H1 (cell line): ENCODE data around the gene SESN2. TPM values are rescaled to one million over a fixed set of nuclear protein-coding genes. Genes with fewer than 3 reads are reported as not detected.

ENCODE experiments used
- CTCF ChIA-PET: fragments of 300-600 bp; sonication (Branson Sonifier 250); formaldehyde crosslinking; loops from one replicate; lab custom pipeline; 2021; ENCODE audit not compliant: partially characterized antibody; lab: Charles Lee
- POLR2A ChIA-PET: fragments of 300-600 bp; sonication (Branson Sonifier 250); formaldehyde crosslinking; loops from one replicate; lab custom pipeline; 2021; ENCODE audit warnings: inconsistent platforms; ENCODE audit not compliant: partially characterized antibody; lab: Charles Lee
- DNase-seq, 2 experiments: peaks; one replicate each; pipeline versions ENCODE4 v3.0.0 to v3.0.0-alpha.2; 2010 to 2022; ENCODE audit warnings: low spot score in 2 of 2, low read depth in 1 of 2, mixed read lengths in 1 of 2
- FAIRE-seq: peaks from 2 replicates; lab custom pipeline; 2011; peaks lifted over from hg19 to GRCh38; lab: Jason Lieb, UNC
- H2AFZ ChIP-seq: 2 replicates; pipeline ENCODE4 v1.8.1; 2012; ENCODE audit warnings: low read length, inconsistent platforms
- H2AK5ac ChIP-seq: 2 replicates; pipeline ENCODE4 v1.6.1; 2013; ENCODE audit warnings: low read depth, low read length
- H2BK120ac ChIP-seq: replicated peaks from 2 replicates; pipeline ENCODE3; 2013; ENCODE audit warnings: low read depth, low read length, inconsistent platforms
- H2BK12ac ChIP-seq: 2 replicates; pipeline ENCODE4 v1.6.1; 2013; ENCODE audit warnings: low read depth, low read length
- H2BK15ac ChIP-seq: 2 replicates; pipeline ENCODE4 v1.6.1; 2013; ENCODE audit warnings: low read length
- H2BK20ac ChIP-seq: 2 replicates; pipeline ENCODE4 v1.6.1; 2013; ENCODE audit warnings: low read length
- H2BK5ac ChIP-seq: 2 replicates; pipeline ENCODE4 v1.6.1; 2013; ENCODE audit warnings: low read depth, low read length
- H3K14ac ChIP-seq: 2 replicates; pipeline ENCODE4 v1.6.1; 2013; ENCODE audit warnings: inconsistent platforms; ENCODE audit not compliant: insufficient read length
- H3K18ac ChIP-seq: 2 replicates; pipeline ENCODE4 v1.6.1; 2013; ENCODE audit warnings: low read length; ENCODE audit errors: extremely low read depth
- H3K23ac ChIP-seq: 2 replicates; pipeline ENCODE4 v1.6.1; 2013; ENCODE audit warnings: inconsistent platforms; ENCODE audit not compliant: insufficient read length
- H3K23me2 ChIP-seq: 2 replicates; pipeline ENCODE4 v1.6.1; 2013; ENCODE audit warnings: low read depth, low read length
- H3K27ac ChIP-seq: 2 replicates; pipeline ENCODE4 v1.6.1; 2011; ENCODE audit warnings: low read depth, low read length, inconsistent platforms
- H3K27me3 ChIP-seq, 4 experiments: replicated peaks in 1 of 4; 1 replicate in 1 of 4; 2 replicates in 3 of 4; pipeline versions ENCODE4 v1.6.1 to v1.8.1; 2011 to 2013; ENCODE audit warnings: low read length in 3 of 4, mild to moderate bottlenecking in 3 of 4, inconsistent platforms in 2 of 4, mixed read lengths in 2 of 4, moderate library complexity in 1 of 4; ENCODE audit not compliant: control insufficient read depth in 3 of 4, insufficient read depth in 3 of 4; ENCODE audit errors: extremely low read depth in 1 of 4
- H3K36me3 ChIP-seq, 4 experiments: 2 replicates each; pipeline versions ENCODE4 v1.6.1 to v1.8.1; 2011 to 2013; ENCODE audit warnings: mild to moderate bottlenecking in 4 of 4, low read length in 3 of 4, moderate library complexity in 2 of 4, control low read depth in 1 of 4, inconsistent platforms in 1 of 4; ENCODE audit not compliant: insufficient read depth in 4 of 4, control insufficient read depth in 2 of 4
- H3K4ac ChIP-seq: replicated peaks from 2 replicates; pipeline ENCODE3; 2013; ENCODE audit warnings: low read length, low read depth, mixed read lengths, inconsistent platforms; ENCODE audit not compliant: insufficient read length
- H3K4me1 ChIP-seq, 4 experiments: replicated peaks in 1 of 4; 1 replicate in 1 of 4; 2 replicates in 3 of 4; pipeline versions ENCODE4 v1.6.1 to v1.8.1; 2011 to 2013; ENCODE audit warnings: low read length in 3 of 4, inconsistent platforms in 2 of 4, mixed read lengths in 1 of 4; ENCODE audit not compliant: insufficient read depth in 4 of 4, control insufficient read depth in 3 of 4
- H3K4me2 ChIP-seq, 2 experiments: 2 replicates each; pipeline versions ENCODE4 v1.6.1 to v1.8.1; 2011 to 2013; ENCODE audit warnings: low read depth in 2 of 2, low read length in 2 of 2, control low read depth in 1 of 2, inconsistent platforms in 1 of 2, mild to moderate bottlenecking in 1 of 2; ENCODE audit not compliant: insufficient read depth in 1 of 2
- H3K4me3 ChIP-seq, 4 experiments: fragments of 200-600, 300-600 bp in 1 of 4; sonication (generic), shearing (Covaris generic), sonication (Bioruptor Twin) in 1 of 4; 2 replicates each; pipeline versions ENCODE4 v1.5.1 to v1.8.1; 2011 to 2016; ENCODE audit warnings: low read length in 4 of 4, low read depth in 3 of 4, control low read depth in 2 of 4, inconsistent platforms in 2 of 4, mild to moderate bottlenecking in 2 of 4, mixed read lengths in 1 of 4, moderate library complexity in 1 of 4; ENCODE audit not compliant: insufficient read depth in 2 of 4; ENCODE audit errors: extremely low read depth in 1 of 4
- H3K56ac ChIP-seq: replicated peaks from 2 replicates; pipeline ENCODE3; 2013; ENCODE audit warnings: low read depth, mild to moderate bottlenecking, mixed read lengths, low read length, inconsistent platforms; ENCODE audit not compliant: insufficient read length
- H3K79me1 ChIP-seq: 2 replicates; pipeline ENCODE4 v1.6.1; 2013; ENCODE audit warnings: low read depth, low read length, control low read depth
- H3K79me2 ChIP-seq, 2 experiments: 2 replicates each; pipeline versions ENCODE4 v1.6.1 to v1.8.1; 2012 to 2013; ENCODE audit warnings: low read length in 2 of 2, mild to moderate bottlenecking in 2 of 2, inconsistent platforms in 1 of 2; ENCODE audit not compliant: insufficient read depth in 2 of 2, control insufficient read depth in 1 of 2
- H3K9ac ChIP-seq, 4 experiments: replicated peaks in 1 of 4; 1 replicate in 1 of 4; 2 replicates in 3 of 4; pipeline versions ENCODE4 v1.6.1 to v1.8.1; 2011 to 2013; ENCODE audit warnings: low read depth in 3 of 4, low read length in 3 of 4, control low read depth in 2 of 4, mild to moderate bottlenecking in 2 of 4, moderate library complexity in 2 of 4, inconsistent platforms in 1 of 4; ENCODE audit errors: extremely low read depth in 1 of 4
- H3K9me3 ChIP-seq, 2 experiments: 2 replicates each; pipeline versions ENCODE4 v1.6.1 to v1.8.1; 2012 to 2013; ENCODE audit warnings: mild to moderate bottlenecking in 2 of 2, moderate library complexity in 2 of 2, control low read depth in 1 of 2, inconsistent platforms in 1 of 2, low read depth in 1 of 2, low read length in 1 of 2, mixed read lengths in 1 of 2; ENCODE audit not compliant: insufficient read depth in 2 of 2
- H4K20me1 ChIP-seq, 2 experiments: replicated peaks in 1 of 2; 2 replicates each; pipeline versions ENCODE3 to v1.8.1; 2011 to 2013; ENCODE audit warnings: inconsistent platforms in 2 of 2, low read length in 2 of 2, mild to moderate bottlenecking in 1 of 2; ENCODE audit not compliant: insufficient read depth in 2 of 2, control insufficient read depth in 1 of 2
- H4K5ac ChIP-seq: 2 replicates; pipeline ENCODE4 v1.6.1; 2013; ENCODE audit warnings: low read length, low read depth, mixed read lengths, inconsistent platforms; ENCODE audit not compliant: insufficient read length
- H4K8ac ChIP-seq: 2 replicates; pipeline ENCODE4 v1.8.0; 2013; ENCODE audit warnings: mild to moderate bottlenecking, moderate library complexity, low read length, inconsistent platforms; ENCODE audit not compliant: insufficient read depth; ENCODE audit errors: extremely low read depth
- H4K91ac ChIP-seq: replicated peaks from 2 replicates; pipeline ENCODE3; 2013; ENCODE audit warnings: low read length, mixed read lengths, inconsistent platforms; ENCODE audit not compliant: insufficient read length
- CTCF ChIP-seq, 3 experiments: IDR thresholded peaks; 1 replicate in 2 of 3; 2 replicates in 1 of 3; pipeline versions ENCODE4 v1.5.1 to v1.6.1; 2011; ENCODE audit warnings: low read length in 3 of 3, mild to moderate bottlenecking in 3 of 3, inconsistent platforms in 2 of 3, low read depth in 1 of 3, moderate library complexity in 1 of 3; ENCODE audit not compliant: insufficient read depth in 1 of 3; ENCODE audit errors: control extremely low read depth in 1 of 3
- EP300 ChIP-seq, 2 experiments: IDR thresholded peaks; 1 replicate in 1 of 2; 2 replicates in 1 of 2; pipeline ENCODE4 v1.6.1; 2011 to 2012; ENCODE audit warnings: low read depth in 2 of 2, low read length in 2 of 2, mild to moderate bottlenecking in 2 of 2, borderline replicate concordance in 1 of 2, inconsistent platforms in 1 of 2, moderate library complexity in 1 of 2
- GTF2F1 ChIP-seq: IDR thresholded peaks from 2 replicates; pipeline ENCODE4 v1.6.1; 2012; ENCODE audit warnings: low read depth, low read length, improper control_type of control experiment, borderline replicate concordance
- HDAC2 ChIP-seq, 2 experiments: fragments of 300-600 bp in 1 of 2; sonication (generic) in 1 of 2; IDR thresholded peaks; 2 replicates each; pipeline ENCODE4 v1.6.1; 2011 to 2012; ENCODE audit warnings: low read depth in 2 of 2, low read length in 2 of 2, mild to moderate bottlenecking in 2 of 2, moderate library complexity in 2 of 2, borderline replicate concordance in 1 of 2, inconsistent platforms in 1 of 2
- JUND ChIP-seq: IDR thresholded peaks from 2 replicates; pipeline ENCODE4 v1.6.1; 2011; ENCODE audit warnings: mild to moderate bottlenecking, improper control_type of control experiment, low read length
- MAFK ChIP-seq: IDR thresholded peaks from 2 replicates; pipeline ENCODE4 v1.6.1; 2012; ENCODE audit warnings: low read depth, mild to moderate bottlenecking, improper control_type of control experiment, low read length
- NRF1 ChIP-seq: IDR thresholded peaks from 2 replicates; pipeline ENCODE4 v1.6.1; 2011; ENCODE audit warnings: mild to moderate bottlenecking, low read depth, low read length, improper control_type of control experiment
- SIRT6 ChIP-seq: IDR thresholded peaks from one replicate; pipeline ENCODE4 v1.7.1; 2012; ENCODE audit warnings: low read length, inconsistent platforms
- WGBS, 2 experiments: shearing (Covaris generic) in 1 of 2; methylation state at CpG; one replicate each; pipeline versions ENCODE4 v1.1.6 to v1.1.7; 2013 to 2015; ENCODE audit warnings: low lambda C conversion rate in 2 of 2, mixed read lengths in 2 of 2, inconsistent platforms in 1 of 2, low coverage in 1 of 2, missing lambda C conversion rate in 1 of 2; ENCODE audit not compliant: insufficient replicate concordance in 2 of 2, insufficient coverage in 1 of 2, insufficient read length in 1 of 2; ENCODE audit errors: extremely low coverage in 1 of 2, missing lambda C conversion rate in 1 of 2; 5-methylcytosine and 5-hydroxymethylcytosine counted together
- polyA plus RNA-seq, 7 experiments: library from polyadenylated mRNA; depleted of rRNA in 3 of 7; stranded (reverse) in 5 of 7; unstranded in 2 of 7; fragments of >200 nt in 5 of 7; fragments of 200-250 nt in 2 of 7; gene quantifications; 1 replicate in 5 of 7; 2 replicates in 1 of 7; 4 replicates in 1 of 7; pipeline versions ENCODE4 v1.2.1 to v1.2.3, GENCODE V29; 2011 to 2013; ENCODE audit warnings: missing spikeins in 2 of 7, mixed read lengths in 2 of 7
- total RNA-seq: library from RNA; stranded (reverse); fragmentation: NEBNext Ultra II Directional; extraction: Animal tissue kit (Norgen Biotek cat#: 25700); gene quantifications from 2 replicates; pipeline ENCODE4 v1.2.1, GENCODE V29; 2021

SESN2 gene
- total and polyA plus RNA-seq, 2 of the 8 experiments (the other 6 are each of a cell fraction or from before 2014, with no cell fraction given) = 25.1 to 33.0 TPM

- Histone ChIP-seq H3K4me1 (peaks cover 0 to 4% (median 4%) of the 10 kb centered on the region in 4 experiments; a peak in 4 of 7 replicates), H4K8ac (peak within 1 kb of the TSS; percentile 98), H3K4me3 (peak within 1 kb of the TSS; percentile 86 to 97 (median 96)), H3K9ac (peak within 1 kb of the TSS; percentile 85 to 93 (median 90)), H3K14ac (no peak within 1 kb of the TSS), H4K20me1 (no peaks in the 10 kb centered on the region), H3K27me3 (no peaks in the 10 kb centered on the region), H3K36me3 (peaks cover 6 to 20% (median 16%) of the 10 kb centered on the region in 4 experiments; a peak in 7 of 8 replicates), H3K56ac (peak within 1 kb of the TSS; percentile 9), H2BK12ac (no peak within 1 kb of the TSS), H2BK20ac (no peak within 1 kb of the TSS), H3K4me2 (peak within 1 kb of the TSS; percentile 90 to 93), H2AFZ (peak within 1 kb of the TSS; percentile 15; the same call in 1 of the 2 replicates), H3K23me2 (peaks cover 11% of the 10 kb centered on the region; the same call in 1 of the 2 replicates), H3K79me1 (peaks cover 12% of the 10 kb centered on the region), H2BK5ac (peak within 1 kb of the TSS; percentile 87), H3K79me2 (peaks cover 15 to 53% of the 10 kb centered on the region in 2 experiments), H3K23ac (no peak within 1 kb of the TSS), H4K91ac (no peak within 1 kb of the TSS), H2BK120ac (no peak within 1 kb of the TSS), H3K4ac (no peak within 1 kb of the TSS), H3K9me3 (no peaks in the 10 kb centered on the region), H3K18ac (peak within 1 kb of the TSS; percentile 75; the same call in 1 of the 2 replicates), H3K27ac (peak within 1 kb of the TSS; percentile 62), H4K5ac (peak within 1 kb of the TSS; percentile 69), H2AK5ac (no peak within 1 kb of the TSS), H2BK15ac (no peak within 1 kb of the TSS)
- WGBS, 2 experiments = 4% methylated on average over 40 of the region's 40 CpGs; no CpG with 5 or more reads in 1 of the 2 experiments
- CTCF ChIA-PET = interaction anchor here (0.6 to 2.5 kb wide), 4 partner anchors 10 to 563 kb away, joined by 3 to 9 read pairs (median 3); no protein-coding TSS in a partner anchor
- DNase-seq (peak in 1 of 2 experiments; percentile 91), FAIRE-seq (no peak)
- POLR2A ChIA-PET = interaction anchor here (0.6 to 9.1 kb wide), 8 partner anchors 11 to 707 kb away, joined by 3 to 116 read pairs (median 3); partner anchors contain the start of gene SESN2
- TF ChIP-seq HDAC2 (IDR thresholded peaks at IDR 0.05; ENCODE audit: borderline replicate concordance in 1 of 2, low read depth in 2 of 2, low read length in 2 of 2) (0 out of 4 replicates have a peak, but pooled peaks of 1 of the 2 experiments have one; percentile 81), SIRT6 (no peak), JUND (peak; percentile 30; the same call in 1 of the 2 replicates), EP300 (IDR thresholded peaks at IDR 0.05; ENCODE audit: borderline replicate concordance in 1 of 2, low read depth in 2 of 2, low read length in 2 of 2) (peak in 1 of 2 experiments; percentile 14; a peak in 1 of 3 replicates), MAFK (no peak), NRF1 (peak; percentile 47), CTCF (IDR thresholded peaks at IDR 0.05; ENCODE audit: control extremely low read depth in 1 of 3, insufficient read depth in 1 of 3, low read depth in 1 of 3, low read length in 3 of 3) (no peak), GTF2F1 (0 out of 2 replicates have a peak, but pooled peaks have one; percentile 31)
Observed at GRCh38 chr1:28232558-28233263, 26.6 kb upstream of the SESN2 start, which contains the start of gene DNAJC8. Gene DNAJC8, minus strand, starts transcription at chr1:28233029. Its CDS starts 31 bp downstream, at chr1:28232998.
